T-helper 2 cell (primary cell): ENCODE measurements around the gene DENND1B.

ENCODE experiments used
- DNase-seq, 5 experiments: peaks; one replicate each; pipeline versions ENCODE4 v3.0.0 to v3.0.0-alpha.2; 2012 to 2022

DENND1B gene

GRCh38 chr1:197683280-197683679 is 92.0 kb downstream of the DENND1B start:
- DNase-seq, result no peak

- no peak for DNase-seq
Measured at GRCh38 chr1:197680311-197680710, 95.0 kb downstream of the DENND1B start.

- DNase-seq, result no peak
Measured at GRCh38 chr1:197677752-197678295, 97.5 kb downstream of the DENND1B start.

- no peak for DNase-seq
Measured at GRCh38 chr1:197677313-197677712, 98.0 kb downstream of the DENND1B start.

- DNase-seq, result no peak
Measured at GRCh38 chr1:197675583-197676208, 99.6 kb downstream of the DENND1B start.

- DNase-seq, result no peak
Measured at GRCh38 chr1:197674286-197674685, 101.0 kb downstream of the DENND1B start.

- no peak for DNase-seq
Measured at GRCh38 chr1:197673292-197673691, 102.0 kb downstream of the DENND1B start.

GRCh38 chr1:197672347-197672746 is 102.9 kb downstream of the DENND1B start:
- no peak for DNase-seq

GRCh38 chr1:197671920-197672319 is 103.4 kb downstream of the DENND1B start:
- DNase-seq, result no peak

GRCh38 chr1:197671140-197671539 is 104.1 kb downstream of the DENND1B start:
- DNase-seq, result no peak

- DNase-seq, result no peak
Measured at GRCh38 chr1:197666769-197667285, 108.5 kb downstream of the DENND1B start.

- no peak for DNase-seq
Measured at GRCh38 chr1:197664391-197664790, 110.9 kb downstream of the DENND1B start.

- no peak for DNase-seq
Measured at GRCh38 chr1:197663162-197663953, 111.9 kb downstream of the DENND1B start.

- no peak for DNase-seq
Measured at GRCh38 chr1:197660389-197660788, 114.9 kb downstream of the DENND1B start.

- DNase-seq, result no peak
Measured at GRCh38 chr1:197659171-197659570, 116.1 kb downstream of the DENND1B start.

GRCh38 chr1:197649188-197649587 is 126.1 kb downstream of the DENND1B start:
- DNase-seq, result no peak

- no peak for DNase-seq
Measured at GRCh38 chr1:197638316-197638715, 137.0 kb downstream of the DENND1B start.

- no peak for DNase-seq
Measured at GRCh38 chr1:197637406-197637805, 137.9 kb downstream of the DENND1B start.

GRCh38 chr1:197633447-197634078 is 141.7 kb downstream of the DENND1B start:
- DNase-seq, result no peak

- no peak for DNase-seq
Measured at GRCh38 chr1:197632651-197633050, 142.6 kb downstream of the DENND1B start.

- peak in 1 of 5 experiments; percentile 28 for DNase-seq
Measured at GRCh38 chr1:197632005-197632404, 143.3 kb downstream of the DENND1B start.

GRCh38 chr1:197622371-197622770 is 152.9 kb downstream of the DENND1B start:
- no peak for DNase-seq

GRCh38 chr1:197621761-197622160 is 153.5 kb downstream of the DENND1B start:
- DNase-seq, result no peak
